CD4-positive, alpha-beta T cell treated with Interferon gamma for 1 hour (primary cell): ENCODE data around the gene SLC17A2.
A peak's percentile ranks its signal among the peaks of the same experiment; 100 is the strongest.

ENCODE experiments used
- DNase-seq: peaks from one replicate; pipeline ENCODE4 v3.0.0-alpha.2; 2020

The SLC17A2 gene

GRCh38 chr6:25882051-25882496 is 48.4 kb downstream of the SLC17A2 start:
- DNase-seq: peak; percentile 41

GRCh38 chr6:25880601-25881000 is 49.9 kb downstream of the SLC17A2 start:
- DNase-seq: no peak

- no peak for DNase-seq
Observed at GRCh38 chr6:25878721-25879322, 51.7 kb downstream of the SLC17A2 start.

GRCh38 chr6:25875926-25876602 is 54.4 kb downstream of the SLC17A2 start:
- DNase-seq: no peak

- DNase-seq: no peak
Observed at GRCh38 chr6:25875563-25875905, 55.0 kb downstream of the SLC17A2 start.

GRCh38 chr6:25874822-25875562 is 55.5 kb downstream of the SLC17A2 start:
- no peak for DNase-seq

GRCh38 chr6:25874118-25874517 is 56.4 kb downstream of the SLC17A2 start, which contains the start of gene SLC17A3:
Gene SLC17A3, minus strand, starts transcription at chr6:25874243. Its CDS starts 5,856 bp downstream, at chr6:25868387.
- no peak for DNase-seq

- peak; percentile 8 for DNase-seq
Observed at GRCh38 chr6:25872814-25873213, 57.7 kb downstream of the SLC17A2 start.

- no peak for DNase-seq
Observed at GRCh38 chr6:25869840-25870239, 60.7 kb downstream of the SLC17A2 start.

GRCh38 chr6:25868436-25869183 is 61.9 kb downstream of the SLC17A2 start:
- no peak for DNase-seq

GRCh38 chr6:25866011-25866410 is 64.5 kb downstream of the SLC17A2 start:
- peak; percentile 1 for DNase-seq

GRCh38 chr6:25863360-25863759 is 67.1 kb downstream of the SLC17A2 start:
- no peak for DNase-seq
